ENCODE data around the gene ARHGAP25.

DNA sequence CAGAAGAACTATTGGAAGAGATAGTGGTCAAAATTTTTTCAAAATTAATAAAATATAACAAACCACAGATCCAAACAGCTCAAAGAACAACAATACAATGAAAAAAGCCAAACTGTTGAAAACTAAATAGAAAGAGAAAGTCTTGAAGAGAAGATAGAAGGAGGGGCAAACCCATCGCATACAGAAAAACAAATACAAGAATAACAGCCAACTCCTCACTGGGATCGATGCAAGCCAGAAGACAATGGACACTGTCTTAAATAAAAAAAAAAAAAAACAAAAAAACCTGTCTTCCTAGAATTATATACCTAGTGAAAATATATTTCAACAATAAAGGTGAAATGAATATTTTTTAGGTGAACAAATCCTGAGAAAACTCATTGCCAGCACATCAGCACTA is 34.1 kb upstream of the ARHGAP25 start:
- TF ChIP-seq CTCF (IDR thresholded peaks at IDR 0.05) (no peak), EZH2 (IDR thresholded peaks at IDR 0.05) (no peak)
